Spleen (tissue), 11 donors: Measurements from ENCODE around the gene RABEP1. TPM values are rescaled to one million over a fixed set of nuclear protein-coding genes. Genes with fewer than 3 reads are reported as not detected.

Experiments used
- DNase-seq: peaks from one replicate; pipeline ENCODE4 v3.0.0-alpha.2; 2020
- H3K27ac ChIP-seq, 8 donors: fragments of 200-600 bp; sonication (generic) in 7 of 8; 1 replicate in 4 of 8; 2 replicates in 4 of 8; pipeline versions ENCODE4 v1.5.0 to v1.8.0; 2016 to 2021; ENCODE audit warnings: inconsistent platforms in 4 of 8, mild to moderate bottlenecking in 4 of 8, moderate library complexity in 1 of 8
- H3K27me3 ChIP-seq, 7 donors: fragments of 200-600 bp; sonication (generic) in 6 of 7; replicated peaks in 1 of 7; 1 replicate in 4 of 7; 2 replicates in 3 of 7; pipeline versions ENCODE4 v1.5.0 to v1.8.0; 2016 to 2021; ENCODE audit warnings: inconsistent platforms in 3 of 7, mild to moderate bottlenecking in 1 of 7
- H3K36me3 ChIP-seq, 6 donors: fragments of 200-600 bp; sonication (generic) in 5 of 6; 1 replicate in 4 of 6; 2 replicates in 2 of 6; pipeline versions ENCODE4 v1.5.0 to v1.8.0; 2016 to 2021; ENCODE audit warnings: inconsistent platforms in 2 of 6
- H3K4me1 ChIP-seq, 6 donors: fragments of 200-600 bp; sonication (generic) in 5 of 6; 1 replicate in 3 of 6; 2 replicates in 3 of 6; pipeline versions ENCODE4 v1.5.0 to v1.8.0; 2016 to 2021; ENCODE audit warnings: inconsistent platforms in 3 of 6
- H3K4me3 ChIP-seq, 8 donors: fragments of 200-600 bp; sonication (generic) in 7 of 8; 1 replicate in 4 of 8; 2 replicates in 4 of 8; pipeline versions ENCODE4 v1.5.0 to v1.8.0; 2016 to 2021; ENCODE audit warnings: inconsistent platforms in 4 of 8, mild to moderate bottlenecking in 4 of 8, moderate library complexity in 2 of 8
- H3K9me3 ChIP-seq, 8 donors: fragments of 200-600 bp; sonication (generic) in 7 of 8; 1 replicate in 4 of 8; 2 replicates in 4 of 8; pipeline versions ENCODE4 v1.5.0 to v1.8.0; 2016 to 2021; ENCODE audit warnings: inconsistent platforms in 4 of 8
- CTCF ChIP-seq, 11 experiments: fragments of 200-600 bp in 7 of 11; fragments of 450-650 bp in 4 of 11; sonication (generic) in 4 of 11; IDR thresholded peaks in 8 of 11; conservative IDR thresholded peaks in 3 of 11; 1 replicate in 7 of 11; 2 replicates in 4 of 11; pipeline versions ENCODE4 v1.4.0 to v1.8.0; 2016 to 2021; ENCODE audit warnings: antibody characterized with exemption in 11 of 11, inconsistent platforms in 4 of 11, mild to moderate bottlenecking in 1 of 11
- POLR2A ChIP-seq, 3 donors: fragments of 450-650 bp; IDR thresholded peaks; one replicate each; pipeline ENCODE4 v1.5.1; 2017; ENCODE audit warnings: antibody characterized with exemption in 3 of 3, mild to moderate bottlenecking in 1 of 3
- POLR2AphosphoS5 ChIP-seq, 3 donors: sonication (generic); formaldehyde crosslinking; IDR thresholded peaks; one replicate each; pipeline ENCODE4 v1.5.1; 2017; ENCODE audit warnings: antibody characterized with exemption in 3 of 3
- WGBS, 5 donors: extraction: QIAGEN DNeasy Blood & Tissue Kit in 3 of 5; methylation state at CpG; one replicate each; pipeline versions ENCODE4 v1.1.5 to v1.1.7; 2013 to 2018; 5-methylcytosine and 5-hydroxymethylcytosine counted together
- intact Hi-C: fragments of 100-400 bp; cut with DNase I; formaldehyde crosslinking; loops from one replicate; pipeline ENCODE4 v1.15.0; 2023; ENCODE audit warnings: low total_unique reads
- polyA plus RNA-seq, 3 donors: library from polyadenylated mRNA; stranded (reverse); fragments of 200-250 nt; gene quantifications; one replicate each; pipeline ENCODE4 v1.2.1, GENCODE V29; 2013
- total RNA-seq, 7 donors: library from RNA; depleted of rRNA in 3 of 7; stranded (reverse); fragments of >200 nt in 3 of 7; fragmentation: NEBNext Ultra II Directional in 4 of 7; extraction: Animal tissue kit (Norgen Biotek cat#: 25700) in 4 of 7; gene quantifications; one replicate each; pipeline versions ENCODE4 v1.1.0 to v1.2.1, GENCODE V29; 2016 to 2021
- donor health status: healthy with polysubstance abuse.
- donor health status: DM: no; HTN: no; CAD: no; lungs with moderate emphysema.
- donor health status: DM: no; HTN: no; CAD: no.
- donor health status: Bipolar disorder and iron deficiency.
- donor health status: healthy.
- donor health status: DM: no; HTN: no; CAD: no.
- donor health status: DM: yes; HTN: yes; CAD: no.

The RABEP1 gene
- total and polyA plus RNA-seq, 10 donors = 17.1 to 58.0 (median 50.1) TPM

GRCh38 chr17:5344914-5345313, 62.8 kb downstream of the RABEP1 start:
- H3K4me1 ChIP-seq = no peaks in the 10 kb centered on the region
- intact Hi-C loops = no loop called here
- WGBS, 5 donors = 79 to 88% (median 84%) methylated on average over 9 of the region's 9 CpGs
- H3K27ac ChIP-seq = no peak overlapping the region
- no peak for DNase-seq
- H3K27me3 ChIP-seq = no peaks in the 10 kb centered on the region
- H3K9me3 ChIP-seq = no peaks in the 10 kb centered on the region
- peaks cover 0 to 96% (median 42%) of the 10 kb centered on the region in 6 donors for H3K36me3 ChIP-seq
- TF ChIP-seq POLR2A (IDR thresholded peaks at IDR 0.05) = no peak
- no peak for TF ChIP-seq POLR2AphosphoS5 (IDR thresholded peaks at IDR 0.05)
- TF ChIP-seq CTCF (IDR thresholded peaks at IDR 0.05 in 8 of 11, conservative IDR thresholded peaks at IDR 0.05 in 3 of 11) = no peak
- no peak overlapping the region for H3K4me3 ChIP-seq

DNA sequence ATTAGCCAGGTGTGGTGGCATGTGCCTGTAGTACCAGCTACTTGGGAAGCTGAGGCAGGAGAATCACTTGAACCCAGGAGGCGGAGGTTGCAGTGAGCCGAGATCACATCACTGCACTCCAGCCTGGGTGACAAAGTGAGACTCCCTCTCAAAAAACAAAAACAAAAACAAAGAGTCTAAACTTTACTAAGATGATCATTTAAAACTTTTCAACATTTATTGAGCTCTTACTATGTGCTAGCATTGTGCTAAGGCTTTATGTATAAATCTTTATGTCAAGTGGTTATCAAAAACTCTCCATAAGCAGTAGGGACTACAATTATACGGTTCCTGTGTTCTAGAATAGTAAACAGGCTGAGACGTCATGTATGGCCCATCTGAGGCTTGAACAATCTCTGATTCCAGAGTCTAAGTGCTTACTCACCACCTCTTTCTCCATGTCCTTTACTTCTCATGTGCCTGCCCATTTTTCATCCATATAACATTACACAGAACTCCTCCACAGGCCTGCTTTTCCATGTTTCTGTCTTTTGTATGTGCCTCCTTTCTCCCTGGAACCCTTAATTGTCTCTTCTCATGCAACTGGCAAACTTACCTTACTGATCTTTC, 70.7 kb downstream of the RABEP1 start:
- TF ChIP-seq POLR2AphosphoS5 (IDR thresholded peaks at IDR 0.05) (no peak), POLR2A (IDR thresholded peaks at IDR 0.05) (no peak), CTCF (IDR thresholded peaks at IDR 0.05 in 8 of 11, conservative IDR thresholded peaks at IDR 0.05 in 3 of 11) (no peak)
- 85 to 96% (median 93%) methylated on average over 4 of the region's 4 CpGs for WGBS, 5 donors
- Histone ChIP-seq H3K4me3 (no peak overlapping the region), H3K36me3 (peaks cover 3 to 100% (median 84%) of the 10 kb centered on the region in 6 donors), H3K4me1 (no peaks in the 10 kb centered on the region), H3K9me3 (no peaks in the 10 kb centered on the region), H3K27ac (no peak overlapping the region), H3K27me3 (no peaks in the 10 kb centered on the region)
- no peak for DNase-seq
- intact Hi-C loops = no loop called here

DNA sequence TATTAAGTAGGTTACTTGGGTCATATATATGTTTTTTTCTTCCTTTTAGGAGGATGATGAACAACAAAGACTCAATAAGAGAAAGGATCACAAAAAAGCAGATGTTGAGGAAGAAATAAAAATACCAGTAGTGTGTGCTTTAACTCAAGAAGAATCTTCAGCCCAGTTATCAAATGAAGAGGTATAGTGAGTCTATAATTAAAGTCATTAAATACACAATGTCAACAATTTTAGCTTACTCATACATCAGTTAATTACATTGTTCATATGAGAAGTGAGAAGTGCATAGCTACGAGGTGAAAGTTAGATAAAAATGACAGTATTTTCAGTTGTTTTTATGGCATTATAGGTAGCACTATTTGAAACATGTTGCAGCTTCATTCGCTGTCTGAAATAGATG, 72.2 kb downstream of the RABEP1 start:
- H3K27me3 ChIP-seq = no peaks in the 10 kb centered on the region
- no peak overlapping the region for H3K4me3 ChIP-seq
- H3K9me3 ChIP-seq = no peaks in the 10 kb centered on the region
- no peaks in the 10 kb centered on the region for H3K4me1 ChIP-seq
- DNase-seq = no peak
- intact Hi-C loops = no loop called here
- H3K36me3 ChIP-seq = peaks cover 5 to 100% (median 86%) of the 10 kb centered on the region in 6 donors
- no peak for TF ChIP-seq POLR2A (IDR thresholded peaks at IDR 0.05)
- TF ChIP-seq CTCF (IDR thresholded peaks at IDR 0.05 in 8 of 11, conservative IDR thresholded peaks at IDR 0.05 in 3 of 11) = no peak
- TF ChIP-seq POLR2AphosphoS5 (IDR thresholded peaks at IDR 0.05) = no peak
- no peak overlapping the region for H3K27ac ChIP-seq
- WGBS, 5 donors = 90 to 96% (median 91%) methylated on average over 2 of the region's 2 CpGs

DNA sequence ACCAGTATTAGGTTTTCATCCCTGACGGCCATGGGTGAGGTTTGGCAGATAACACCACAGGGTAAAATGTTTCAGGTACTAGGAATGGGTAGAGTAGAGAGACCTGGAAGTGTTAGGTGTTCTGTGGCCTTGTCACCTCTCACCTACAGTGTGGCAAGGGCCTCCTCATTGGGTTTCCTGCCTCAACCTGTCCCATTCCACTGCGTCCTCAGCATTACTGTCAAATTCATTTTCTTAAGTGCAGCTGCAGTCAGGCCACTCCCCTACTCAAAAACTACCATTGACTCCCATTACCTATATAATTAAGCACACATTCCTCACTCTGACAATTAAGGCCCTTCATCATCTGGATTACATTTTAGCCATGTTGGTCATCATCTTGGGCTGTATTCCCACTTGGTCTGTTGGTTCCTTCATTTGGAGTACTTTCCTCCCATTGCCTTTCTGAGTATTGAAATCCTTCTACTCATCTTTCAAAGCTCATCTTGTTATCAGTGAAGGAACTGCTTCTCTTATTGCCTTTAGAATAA, 72.9 kb downstream of the RABEP1 start:
- Histone ChIP-seq H3K9me3 (no peaks in the 10 kb centered on the region), H3K36me3 (peaks cover 5 to 100% (median 84%) of the 10 kb centered on the region in 6 donors), H3K4me1 (no peaks in the 10 kb centered on the region), H3K27me3 (no peaks in the 10 kb centered on the region), H3K27ac (no peak overlapping the region), H3K4me3 (no peak overlapping the region)
- 86 to 89% (median 88%) methylated on average over 2 of the region's 2 CpGs for WGBS, 5 donors
- TF ChIP-seq CTCF (IDR thresholded peaks at IDR 0.05 in 8 of 11, conservative IDR thresholded peaks at IDR 0.05 in 3 of 11) (no peak), POLR2AphosphoS5 (IDR thresholded peaks at IDR 0.05) (no peak), POLR2A (IDR thresholded peaks at IDR 0.05) (no peak)
- DNase-seq = no peak
- intact Hi-C loops = no loop called here
